PC-3 (cell line): ENCODE results near the gene LIPA.
"Not testable (repeated sequence)": the region's sequence is repeated elsewhere in the genome, so short reads cannot be mapped to it uniquely, and the experiment has no call there.

Experiments
- CTCF ChIP-seq: fragments of 300-600 bp; sonication (generic); conservative IDR thresholded peaks from 2 replicates; pipeline ENCODE4 v1.5.1; 2017; ENCODE audit warnings: antibody characterized with exemption, low read depth, mild to moderate bottlenecking, low read length
- EZH2 ChIP-seq: fragments of 300-600 bp; sonication (generic); IDR thresholded peaks from one replicate; pipeline ENCODE4 v1.6.1; 2017; ENCODE audit warnings: antibody characterized with exemption, mild to moderate bottlenecking, low read length; ENCODE audit not compliant: unreplicated experiment

GRCh38 chr10:89247623-89248022 lies 4.0 kb downstream of the LIPA start:
- not testable (repeated sequence) for TF ChIP-seq CTCF, EZH2
